ENCODE measurements around the gene KCTD3. TPM values are rescaled to one million over a fixed set of nuclear protein-coding genes. Genes with fewer than 3 reads are reported as not detected.
A peak's percentile ranks its signal among the peaks of the same experiment; 100 is the strongest.

KCTD3 gene
- total RNA-seq, 1 experiment from 2014 or later: 90.3 TPM

DNA sequence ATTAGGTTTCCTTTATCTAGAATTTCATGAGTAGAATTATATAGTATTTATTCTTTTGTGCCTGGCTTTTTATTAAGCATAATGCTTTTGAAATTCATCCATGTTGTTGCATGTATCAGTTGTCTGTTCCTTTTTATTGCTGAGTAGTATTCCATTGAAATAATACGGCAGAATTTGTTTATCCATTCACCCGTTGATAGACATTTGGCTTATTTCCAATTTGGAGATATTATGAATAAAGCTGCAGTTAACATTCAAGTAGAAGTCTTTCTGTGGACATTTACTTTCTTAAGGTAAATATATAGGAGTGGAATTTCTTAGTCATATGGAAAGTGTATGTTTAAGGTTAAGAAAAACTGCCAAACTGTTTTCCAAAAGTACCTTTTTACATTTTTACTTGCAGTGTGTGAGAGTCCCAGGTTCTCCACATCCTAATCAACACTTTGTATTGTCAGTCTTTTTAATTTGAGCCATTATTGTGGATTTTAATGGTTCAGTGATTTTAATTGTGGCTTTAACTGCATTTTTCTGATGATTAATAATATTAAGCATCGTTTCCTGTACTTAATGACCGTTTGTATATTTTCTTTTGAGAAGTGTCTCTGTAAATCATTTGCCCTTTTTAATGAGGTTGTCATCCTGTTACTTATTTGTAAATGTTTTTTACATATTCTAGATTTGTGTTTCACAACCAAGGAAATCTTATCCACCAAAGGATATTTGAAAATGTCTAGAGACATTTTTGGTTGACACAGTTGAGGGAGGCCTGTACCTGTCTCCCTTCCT, 22.7 kb downstream of the KCTD3 start:
- H3K27me3 Mint-ChIP-seq (ENCODE audit: insufficient read depth, unreplicated experiment): no peaks in the 10 kb centered on the region
- H3K4me3 Mint-ChIP-seq (ENCODE audit: unreplicated experiment): no peak overlapping the region
- peaks cover 11% of the 10 kb centered on the region for H3K4me1 Mint-ChIP-seq (ENCODE audit: insufficient read depth, unreplicated experiment)
- no peaks in the 10 kb centered on the region for H3K9me3 Mint-ChIP-seq (ENCODE audit: unreplicated experiment)
- H3K27ac Mint-ChIP-seq (ENCODE audit: low read depth, unreplicated experiment): no peak overlapping the region
- CTCF ChIA-PET: interaction anchor here (0.6 to 1.3 kb wide), 5 partner anchors 10 to 1216 kb away, joined by 3 to 8 read pairs (median 3); no protein-coding TSS in a partner anchor
- H3K36me3 Mint-ChIP-seq (ENCODE audit: insufficient read depth, unreplicated experiment): peaks cover 45% of the 10 kb centered on the region
- DNase-seq (ENCODE audit: unreplicated experiment): no peak
- POLR2A ChIA-PET: interaction anchor here (0.6 to 5.1 kb wide), 5 partner anchors 9 to 636 kb away, joined by 3 to 36 read pairs (median 7); partner anchors contain the start of gene KCTD3
- BruUV-seq (replicated peaks): no TSS peak
- intact Hi-C loops (cut with micrococcal nuclease): no loop called here
- TF ChIP-seq, protein P1, sequence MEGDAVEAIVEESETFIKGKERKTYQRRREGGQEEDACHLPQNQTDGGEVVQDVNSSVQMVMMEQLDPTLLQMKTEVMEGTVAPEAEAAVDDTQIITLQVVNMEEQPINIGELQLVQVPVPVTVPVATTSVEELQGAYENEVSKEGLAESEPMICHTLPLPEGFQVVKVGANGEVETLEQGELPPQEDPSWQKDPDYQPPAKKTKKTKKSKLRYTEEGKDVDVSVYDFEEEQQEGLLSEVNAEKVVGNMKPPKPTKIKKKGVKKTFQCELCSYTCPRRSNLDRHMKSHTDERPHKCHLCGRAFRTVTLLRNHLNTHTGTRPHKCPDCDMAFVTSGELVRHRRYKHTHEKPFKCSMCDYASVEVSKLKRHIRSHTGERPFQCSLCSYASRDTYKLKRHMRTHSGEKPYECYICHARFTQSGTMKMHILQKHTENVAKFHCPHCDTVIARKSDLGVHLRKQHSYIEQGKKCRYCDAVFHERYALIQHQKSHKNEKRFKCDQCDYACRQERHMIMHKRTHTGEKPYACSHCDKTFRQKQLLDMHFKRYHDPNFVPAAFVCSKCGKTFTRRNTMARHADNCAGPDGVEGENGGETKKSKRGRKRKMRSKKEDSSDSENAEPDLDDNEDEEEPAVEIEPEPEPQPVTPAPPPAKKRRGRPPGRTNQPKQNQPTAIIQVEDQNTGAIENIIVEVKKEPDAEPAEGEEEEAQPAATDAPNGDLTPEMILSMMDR (IDR thresholded peaks at IDR 0.05; ENCODE audit: unreplicated experiment): no peak

DNA sequence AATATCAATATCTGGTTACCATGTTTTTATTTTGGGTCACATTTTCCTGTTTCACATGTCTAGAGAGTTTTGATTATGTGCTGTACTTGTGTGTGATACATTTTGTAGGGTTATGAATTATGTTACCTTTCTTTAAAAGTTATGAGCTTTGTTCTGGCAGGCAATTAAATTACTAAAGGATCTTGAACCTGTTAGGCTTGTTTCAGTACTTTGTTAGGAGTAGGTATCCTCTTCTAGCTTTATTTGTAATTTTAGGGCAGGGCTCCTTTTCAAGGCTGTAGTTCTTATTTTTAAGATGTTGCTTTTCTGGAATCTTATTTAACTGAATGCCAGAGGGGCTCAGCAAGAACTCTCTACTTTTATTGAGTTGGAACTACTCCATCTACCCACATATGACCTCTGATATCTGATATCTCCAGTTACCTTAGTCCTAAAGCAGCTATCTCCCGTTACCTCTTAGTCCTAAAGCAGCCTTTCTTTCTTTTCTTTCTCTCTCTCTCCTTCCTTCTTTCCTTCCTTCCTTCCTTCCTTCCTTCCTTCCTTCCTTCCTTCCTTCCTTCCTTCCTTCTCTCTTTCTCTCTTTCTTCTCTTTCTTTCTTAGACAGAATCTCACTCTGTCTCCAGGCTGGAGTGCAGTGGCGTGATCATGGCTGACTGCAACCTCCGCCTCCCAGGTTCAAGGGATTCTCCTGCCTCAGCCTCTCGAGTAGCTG, 23.8 kb downstream of the KCTD3 start:
- no peak for DNase-seq (ENCODE audit: unreplicated experiment)
- CTCF ChIA-PET: interaction anchor here (0.6 to 1.7 kb wide), 8 partner anchors 11 to 1217 kb away, joined by 3 to 8 read pairs (median 4); no protein-coding TSS in a partner anchor

DNA sequence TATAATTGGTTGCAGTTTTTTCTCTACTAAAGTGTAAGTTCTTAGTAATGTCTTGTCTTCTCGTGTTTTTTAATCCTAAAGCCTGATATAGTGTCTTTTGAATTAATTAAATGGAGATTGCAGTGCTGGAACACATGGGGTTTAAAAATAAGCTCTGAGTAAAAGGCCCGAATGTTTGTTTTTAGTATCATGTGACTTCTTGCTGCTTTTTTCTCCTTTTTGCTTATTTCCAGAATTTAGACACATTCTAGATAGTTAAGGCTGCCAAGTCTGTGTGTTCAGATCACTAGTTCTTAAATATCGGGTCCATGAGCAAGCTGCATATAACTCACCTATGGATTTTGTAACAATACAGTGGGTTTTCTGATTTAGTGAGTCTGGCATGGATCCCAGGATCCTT, 27.5 kb downstream of the KCTD3 start:
- ChIA-PET CTCF (interaction anchor here (0.7 to 4.0 kb wide), 3 partner anchors 10 to 27 kb away, joined by 3 to 52 read pairs (median 4); no protein-coding TSS in a partner anchor), POLR2A (interaction anchor here (0.6 to 5.1 kb wide), 6 partner anchors 9 to 54 kb away, joined by 3 to 36 read pairs (median 4); partner anchors contain the start of gene KCTD3)
- intact Hi-C loops (cut with micrococcal nuclease): no loop called here
- Mint-ChIP-seq H3K36me3 (ENCODE audit: insufficient read depth, unreplicated experiment) (peaks cover 44% of the 10 kb centered on the region), H3K9me3 (ENCODE audit: unreplicated experiment) (no peaks in the 10 kb centered on the region), H3K4me3 (ENCODE audit: unreplicated experiment) (no peak overlapping the region), H3K27ac (ENCODE audit: low read depth, unreplicated experiment) (peak overlapping the region; percentile 33), H3K27me3 (ENCODE audit: insufficient read depth, unreplicated experiment) (no peaks in the 10 kb centered on the region), H3K4me1 (ENCODE audit: insufficient read depth, unreplicated experiment) (peaks cover 17% of the 10 kb centered on the region)
- TF ChIP-seq, protein P1 (IDR thresholded peaks at IDR 0.05; ENCODE audit: unreplicated experiment): no peak
- no peak for DNase-seq (ENCODE audit: unreplicated experiment)
- no TSS peak for BruUV-seq (replicated peaks)

More for the DNA sequence above, 23.8 kb downstream of the KCTD3 start:
- H3K4me1 Mint-ChIP-seq (ENCODE audit: insufficient read depth, unreplicated experiment): peaks cover 13% of the 10 kb centered on the region
- H3K4me3 Mint-ChIP-seq (ENCODE audit: unreplicated experiment): no peak overlapping the region
- POLR2A ChIA-PET: interaction anchor here (0.7 to 5.1 kb wide), 6 partner anchors 10 to 22 kb away, joined by 3 to 36 read pairs (median 6); partner anchors contain the start of gene KCTD3
- H3K36me3 Mint-ChIP-seq (ENCODE audit: insufficient read depth, unreplicated experiment): peaks cover 52% of the 10 kb centered on the region
- no TSS peak for BruUV-seq (replicated peaks)
- H3K9me3 Mint-ChIP-seq (ENCODE audit: unreplicated experiment): no peaks in the 10 kb centered on the region
- intact Hi-C loops (cut with micrococcal nuclease): no loop called here
- TF ChIP-seq, protein P1 (IDR thresholded peaks at IDR 0.05; ENCODE audit: unreplicated experiment): no peak
- H3K27ac Mint-ChIP-seq (ENCODE audit: low read depth, unreplicated experiment): no peak overlapping the region
- H3K27me3 Mint-ChIP-seq (ENCODE audit: insufficient read depth, unreplicated experiment): no peaks in the 10 kb centered on the region

DNA sequence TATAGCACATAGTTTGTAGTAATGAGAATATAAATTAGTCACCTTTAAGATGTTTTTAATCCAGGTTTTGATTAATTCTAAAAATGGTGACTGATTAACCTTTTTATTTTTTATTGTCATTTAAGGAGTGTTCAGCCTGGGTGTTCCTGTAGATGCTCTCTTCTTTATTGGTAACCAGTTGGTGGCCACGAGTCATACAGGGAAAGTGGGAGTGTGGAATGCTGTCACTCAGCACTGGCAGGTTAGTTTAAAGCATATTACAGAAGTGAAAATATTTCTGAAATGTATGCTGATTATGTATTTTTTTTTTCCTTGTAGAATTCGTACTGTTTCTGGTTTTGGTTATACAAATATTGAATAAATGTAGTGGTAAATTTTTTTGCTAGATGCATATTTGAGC, 28.1 kb downstream of the KCTD3 start:
- TF ChIP-seq, protein P1 (IDR thresholded peaks at IDR 0.05; ENCODE audit: unreplicated experiment): no peak
- H3K27ac Mint-ChIP-seq (ENCODE audit: low read depth, unreplicated experiment): peak overlapping the region; percentile 33
- H3K27me3 Mint-ChIP-seq (ENCODE audit: insufficient read depth, unreplicated experiment): no peaks in the 10 kb centered on the region
- DNase-seq (ENCODE audit: unreplicated experiment): no peak
- no peak overlapping the region for H3K4me3 Mint-ChIP-seq (ENCODE audit: unreplicated experiment)
- H3K9me3 Mint-ChIP-seq (ENCODE audit: unreplicated experiment): no peaks in the 10 kb centered on the region
- no TSS peak for BruUV-seq (replicated peaks)
- peaks cover 17% of the 10 kb centered on the region for H3K4me1 Mint-ChIP-seq (ENCODE audit: insufficient read depth, unreplicated experiment)
- intact Hi-C loops (cut with micrococcal nuclease): no loop called here
- ChIA-PET POLR2A (interaction anchor here (0.8 to 5.1 kb wide), 4 partner anchors 9 to 54 kb away, joined by 3 to 36 read pairs (median 4); partner anchors contain the start of gene KCTD3), CTCF (interaction anchor here (0.7 to 4.0 kb wide), 3 partner anchors 10 to 28 kb away, joined by 3 to 52 read pairs (median 4); no protein-coding TSS in a partner anchor)
- H3K36me3 Mint-ChIP-seq (ENCODE audit: insufficient read depth, unreplicated experiment): peaks cover 43% of the 10 kb centered on the region

Data from MCF 10A (cell line).